ENCODE results near the gene PPARA. TPM values are rescaled to one million over a fixed set of nuclear protein-coding genes. Genes with fewer than 3 reads are reported as not detected.

The PPARA gene
- total and polyA plus RNA-seq, 2 donors (not counting 1 experiment from before 2014, with no cell fraction given): 4.1 to 29.8 TPM

DNA sequence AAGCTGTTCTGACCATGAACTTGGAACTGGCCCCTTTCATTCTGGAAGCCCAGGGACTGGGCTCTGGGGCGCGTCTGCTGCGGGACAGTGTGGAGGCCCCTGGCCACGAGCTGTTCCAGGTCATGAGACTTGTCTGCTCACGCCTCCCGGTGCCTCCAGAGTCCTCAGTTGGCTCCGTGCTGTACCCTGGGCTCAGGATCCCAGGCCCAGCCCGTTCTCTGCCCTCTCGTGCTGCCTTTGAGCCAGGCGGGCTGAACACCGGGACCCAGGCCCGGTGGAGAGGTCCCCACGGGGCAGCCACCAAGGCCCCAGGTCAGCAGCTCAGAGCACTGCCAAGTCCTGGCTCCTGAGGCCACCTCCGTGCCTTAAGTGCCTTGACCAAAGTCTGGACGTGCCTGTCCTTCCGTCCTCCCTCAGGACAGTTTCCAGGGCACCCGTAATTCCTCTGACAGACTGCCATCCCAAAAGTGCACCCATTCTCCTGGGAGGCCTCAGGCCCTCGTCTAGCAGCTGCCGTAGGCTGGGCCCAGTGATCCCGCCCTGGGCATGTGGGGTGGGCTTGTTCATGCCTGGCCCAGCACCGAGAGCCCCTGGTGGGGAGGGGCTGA, 36.3 kb upstream of the PPARA start:
- no peak overlapping the region for H2AFZ ChIP-seq (ENCODE audit: insufficient read depth, low read depth, low read length, poor library complexity, severe bottlenecking)

More for the DNA sequence above, 36.3 kb upstream of the PPARA start:
- Mint-ChIP-seq H3K4me1 (no peaks in the 10 kb centered on the region), H3K27ac (no peak overlapping the region), H3K27me3 (no peaks in the 10 kb centered on the region), H3K9me3 (ENCODE audit: insufficient read depth) (no peaks in the 10 kb centered on the region), H3K4me3 (no peak overlapping the region)
- Histone ChIP-seq H3K9ac (ENCODE audit: low read length) (no peak overlapping the region), H3K36me3 (replicated peaks in 1 of 2; ENCODE audit: control extremely low read depth in 1 of 2, control insufficient read depth in 1 of 2, extremely low read depth in 1 of 2, insufficient read depth in 2 of 2, low read length in 1 of 2) (no peaks in the 10 kb centered on the region), H3K27ac (ENCODE audit: low read length in 2 of 2) (no peak overlapping the region), H3K4me1 (ENCODE audit: control insufficient read depth in 2 of 2, insufficient read depth in 2 of 2, low read length in 2 of 2) (peaks cover 0 to 8% of the 10 kb centered on the region in 2 donors), H3K9me3 (ENCODE audit: control extremely low read depth in 1 of 3, control insufficient read depth in 2 of 3, insufficient read depth in 1 of 3, low read length in 2 of 3) (no peaks in the 10 kb centered on the region), H3K4me3 (ENCODE audit: control extremely low read depth in 1 of 5, extremely low read depth in 1 of 5, insufficient read depth in 1 of 5, low read depth in 2 of 5, low read length in 4 of 5) (no peak overlapping the region), H4K20me1 (ENCODE audit: control insufficient read depth, insufficient read depth, low read length, poor library complexity, severe bottlenecking) (no peaks in the 10 kb centered on the region), H3K79me2 (ENCODE audit: control insufficient read depth, insufficient read depth, low read length) (no peaks in the 10 kb centered on the region), H3K4me2 (replicated peaks; ENCODE audit: low read depth, low read length, poor library complexity, severe bottlenecking) (no peak overlapping the region), H3K27me3 (replicated peaks in 1 of 4; ENCODE audit: control extremely low read depth in 1 of 4, control insufficient read depth in 3 of 4, insufficient read depth in 4 of 4, low read length in 3 of 4) (no peaks in the 10 kb centered on the region)
- no peak for TF ChIP-seq EZH2 (IDR thresholded peaks at IDR 0.05; ENCODE audit: borderline replicate concordance, insufficient read depth, low read depth, low read length, poor library complexity, severe bottlenecking)
- TF ChIP-seq, protein P1, sequence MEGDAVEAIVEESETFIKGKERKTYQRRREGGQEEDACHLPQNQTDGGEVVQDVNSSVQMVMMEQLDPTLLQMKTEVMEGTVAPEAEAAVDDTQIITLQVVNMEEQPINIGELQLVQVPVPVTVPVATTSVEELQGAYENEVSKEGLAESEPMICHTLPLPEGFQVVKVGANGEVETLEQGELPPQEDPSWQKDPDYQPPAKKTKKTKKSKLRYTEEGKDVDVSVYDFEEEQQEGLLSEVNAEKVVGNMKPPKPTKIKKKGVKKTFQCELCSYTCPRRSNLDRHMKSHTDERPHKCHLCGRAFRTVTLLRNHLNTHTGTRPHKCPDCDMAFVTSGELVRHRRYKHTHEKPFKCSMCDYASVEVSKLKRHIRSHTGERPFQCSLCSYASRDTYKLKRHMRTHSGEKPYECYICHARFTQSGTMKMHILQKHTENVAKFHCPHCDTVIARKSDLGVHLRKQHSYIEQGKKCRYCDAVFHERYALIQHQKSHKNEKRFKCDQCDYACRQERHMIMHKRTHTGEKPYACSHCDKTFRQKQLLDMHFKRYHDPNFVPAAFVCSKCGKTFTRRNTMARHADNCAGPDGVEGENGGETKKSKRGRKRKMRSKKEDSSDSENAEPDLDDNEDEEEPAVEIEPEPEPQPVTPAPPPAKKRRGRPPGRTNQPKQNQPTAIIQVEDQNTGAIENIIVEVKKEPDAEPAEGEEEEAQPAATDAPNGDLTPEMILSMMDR (IDR thresholded peaks at IDR 0.05): no peak
- 92% methylated on average over 21 of the region's 21 CpGs for WGBS (ENCODE audit: insufficient coverage)
- intact Hi-C loops (cut with micrococcal nuclease): no loop called here
- ATAC-seq (ENCODE audit: low read depth): no peak
- POLR2A ChIA-PET: interaction anchor here (0.6 to 0.8 kb wide), 3 partner anchors 42 to 100 kb away, joined by 3 to 11 read pairs (median 3); no protein-coding TSS in a partner anchor
- CTCF ChIA-PET: interaction anchor here (0.6 to 14.1 kb wide), 8 partner anchors 8 to 602 kb away, joined by 3 to 533 read pairs (median 3); no protein-coding TSS in a partner anchor
- DNase-seq: no peak

Data from B cell (primary cell).